GM12892 (cell line): ENCODE measurements around the gene FGGY.

Experiments used
- POLR2A ChIP-seq: IDR thresholded peaks from 2 replicates; pipeline ENCODE4 v1.6.1; 2011; ENCODE audit warnings: low read depth, low read length, control low read depth
- POLR2AphosphoS5 ChIP-seq: IDR thresholded peaks from 2 replicates; pipeline ENCODE4 v1.6.1; 2011; ENCODE audit warnings: low read depth, low read length, control low read depth
- TAF1 ChIP-seq: IDR thresholded peaks from 2 replicates; pipeline ENCODE4 v1.6.1; 2011; ENCODE audit warnings: low read depth, mild to moderate bottlenecking, control low read depth, low read length, borderline replicate concordance

DNA sequence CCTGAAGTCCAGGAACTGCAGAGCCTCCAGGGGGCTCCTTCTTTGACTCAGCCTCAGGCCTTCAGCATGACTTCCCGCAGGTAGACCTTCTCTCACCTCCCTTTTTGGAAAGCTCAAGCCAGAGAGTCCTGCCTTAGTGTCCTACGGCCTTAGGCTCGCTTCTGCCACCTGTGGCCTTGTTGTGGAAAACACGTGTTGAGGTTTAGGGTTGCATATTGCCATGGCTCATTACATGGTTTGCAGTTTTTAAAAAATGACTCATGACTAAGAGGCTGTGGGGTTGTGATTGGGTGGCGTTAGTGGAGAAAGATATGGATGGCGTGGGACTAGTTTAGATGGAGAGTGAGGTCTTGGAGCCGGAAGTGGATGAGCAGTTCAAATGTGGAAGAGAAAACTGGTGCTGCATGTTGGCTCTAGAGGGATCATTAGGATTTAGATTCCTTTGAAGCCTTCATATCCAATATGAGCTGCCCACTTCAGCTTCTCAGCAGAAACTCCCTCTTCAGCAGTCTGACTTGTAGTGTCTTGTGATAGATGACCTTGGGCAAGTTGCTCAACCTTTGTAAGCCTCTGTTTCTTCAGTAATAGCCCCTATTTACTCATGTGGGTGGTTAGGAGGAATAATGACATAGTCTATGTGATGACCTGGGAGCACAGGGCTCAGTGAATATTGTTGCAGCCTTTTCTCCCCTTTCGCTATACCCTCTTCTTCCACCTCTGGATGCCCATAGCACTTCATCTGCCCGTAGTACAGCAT is 6.5 kb upstream of the FGGY start:
- TF ChIP-seq POLR2AphosphoS5 (no peak), POLR2A (no peak), TAF1 (no peak)
